Endodermal cell (in vitro differentiated cells): Measurements from ENCODE around the gene THSD4. TPM values are rescaled to one million over a fixed set of nuclear protein-coding genes. Genes with fewer than 3 reads are reported as not detected.

Experiments used
- DNase-seq: peaks from one replicate; pipeline ENCODE4 v3.0.0-alpha.2; 2017
- H3K27ac ChIP-seq: 2 replicates; pipeline ENCODE4 v1.5.1; 2013; ENCODE audit warnings: mild to moderate bottlenecking, low read depth, low read length, moderate library complexity
- H3K27me3 ChIP-seq: 2 replicates; pipeline ENCODE4 v1.6.1; 2013; ENCODE audit warnings: mild to moderate bottlenecking, low read length, moderate library complexity; ENCODE audit not compliant: insufficient read depth, control insufficient read depth, poor library complexity, severe bottlenecking
- H3K36me3 ChIP-seq: 2 replicates; pipeline ENCODE4 v1.7.0; 2013; ENCODE audit warnings: mild to moderate bottlenecking, low read length, moderate library complexity; ENCODE audit not compliant: control insufficient read depth, insufficient read depth
- H3K4me1 ChIP-seq: one replicate; pipeline ENCODE4 v1.7.0; 2013; ENCODE audit warnings: low read length; ENCODE audit not compliant: control insufficient read depth, insufficient read depth
- H3K4me3 ChIP-seq: 2 replicates; pipeline ENCODE4 v1.5.1; 2013; ENCODE audit warnings: mild to moderate bottlenecking, low read length, moderate library complexity
- H3K9ac ChIP-seq: 2 replicates; pipeline ENCODE4 v1.6.1; 2013; ENCODE audit warnings: mild to moderate bottlenecking, low read length, moderate library complexity; ENCODE audit not compliant: poor library complexity, severe bottlenecking; ENCODE audit errors: extremely low read depth
- H3K9me3 ChIP-seq: 2 replicates; pipeline ENCODE4 v1.6.1; 2013; ENCODE audit warnings: mild to moderate bottlenecking, low read length, moderate library complexity; ENCODE audit not compliant: control insufficient read depth
- H3K27ac Mint-ChIP-seq: 2 replicates; pipeline ENCODE4 v1.8.0; 2020; ENCODE audit warnings: mixed read lengths
- H3K27me3 Mint-ChIP-seq: 2 replicates; pipeline ENCODE4 v1.8.0; 2021; ENCODE audit warnings: mild to moderate bottlenecking, mixed read lengths; ENCODE audit not compliant: insufficient read depth
- H3K36me3 Mint-ChIP-seq: 2 replicates; pipeline ENCODE4 v1.8.0; 2020; ENCODE audit warnings: low read depth, mixed read lengths
- H3K4me1 Mint-ChIP-seq: 2 replicates; pipeline ENCODE4 v1.8.0; 2020; ENCODE audit warnings: mixed read lengths
- H3K4me3 Mint-ChIP-seq: 2 replicates; pipeline ENCODE4 v1.8.0; 2020; ENCODE audit warnings: mild to moderate bottlenecking, moderate library complexity, mixed read lengths
- H3K9me3 Mint-ChIP-seq: 2 replicates; pipeline ENCODE4 v1.8.0; 2020; ENCODE audit warnings: mild to moderate bottlenecking, mixed read lengths
- CTCF ChIP-seq: fragments of 200-600 bp; sonication (generic); conservative IDR thresholded peaks from 2 replicates; pipeline ENCODE4 v1.5.0; 2021; ENCODE audit warnings: antibody characterized with exemption, mild to moderate bottlenecking
- WGBS, 2 experiments: methylation state at CpG; one replicate each; pipeline versions ENCODE4 v1.1.5 to v1.1.7; 2013; ENCODE audit warnings: missing lambda C conversion rate in 2 of 2, mixed read lengths in 1 of 2; ENCODE audit not compliant: insufficient coverage in 1 of 2, insufficient read length in 1 of 2; 5-methylcytosine and 5-hydroxymethylcytosine counted together
- total RNA-seq, 2 donors: library from RNA; stranded (reverse); fragmentation: NEBNext Ultra II Directional in 1 of 2; extraction: Animal tissue kit (Norgen Biotek cat#: 25700) in 1 of 2; gene quantifications; 2 replicates in 1 of 2; 3 replicates in 1 of 2; pipeline ENCODE4 v1.2.1, GENCODE V29; 2021

Gene THSD4
- total RNA-seq, 2 donors from 2014 or later = 4.6 to 5.4 TPM

- H3K27me3 ChIP-seq = no peaks in the 10 kb centered on the region
- 86 to 92% methylated on average over 2 to 3 of the region's 4 CpGs for WGBS, 2 experiments
- Mint-ChIP-seq H3K27ac (no peak overlapping the region), H3K27me3 (no peaks in the 10 kb centered on the region), H3K36me3 (no peaks in the 10 kb centered on the region), H3K9me3 (peaks cover 2% of the 10 kb centered on the region), H3K4me3 (no peak overlapping the region), H3K4me1 (no peaks in the 10 kb centered on the region)
- H3K36me3 ChIP-seq = no peaks in the 10 kb centered on the region
- no peak overlapping the region for H3K4me3 ChIP-seq
- no peak for DNase-seq
- TF ChIP-seq CTCF = no peak
- H3K4me1 ChIP-seq = no peaks in the 10 kb centered on the region
- no peaks in the 10 kb centered on the region for H3K9me3 ChIP-seq
- no peak overlapping the region for H3K9ac ChIP-seq
- no peak overlapping the region for H3K27ac ChIP-seq
Measured at GRCh38 chr15:71097890-71098289, 17.4 kb upstream of the THSD4 start.

- no CpG with 5 or more reads among the region's 1 CpG for WGBS, 2 experiments
- DNase-seq = no peak
- H3K36me3 Mint-ChIP-seq = no peaks in the 10 kb centered on the region
Measured at GRCh38 chr15:71098920-71099319, 16.4 kb upstream of the THSD4 start.

GRCh38 chr15:71103102-71103676 lies 12.1 kb upstream of the THSD4 start:
- no peak overlapping the region for H3K4me3 Mint-ChIP-seq
- WGBS, 2 experiments = 80 to 100% methylated on average over 1 to 2 of the region's 2 CpGs
- TF ChIP-seq CTCF = peak; percentile 75
- no peak overlapping the region for H3K27ac ChIP-seq
- H3K36me3 Mint-ChIP-seq = no peaks in the 10 kb centered on the region
- H3K9me3 ChIP-seq = no peaks in the 10 kb centered on the region
- no peaks in the 10 kb centered on the region for H3K4me1 Mint-ChIP-seq
- no peaks in the 10 kb centered on the region for H3K9me3 Mint-ChIP-seq
- H3K27me3 Mint-ChIP-seq = no peaks in the 10 kb centered on the region
- H3K27me3 ChIP-seq = no peaks in the 10 kb centered on the region
- no peaks in the 10 kb centered on the region for H3K4me1 ChIP-seq
- no peak overlapping the region for H3K4me3 ChIP-seq
- no peak overlapping the region for H3K27ac Mint-ChIP-seq
- DNase-seq = peak; percentile 67
- no peaks in the 10 kb centered on the region for H3K36me3 ChIP-seq
- no peak overlapping the region for H3K9ac ChIP-seq

More at GRCh38 chr15:71098920-71099319, 16.4 kb upstream of the THSD4 start:
- H3K27me3 ChIP-seq = no peaks in the 10 kb centered on the region
- H3K9me3 ChIP-seq = no peaks in the 10 kb centered on the region
- H3K27ac ChIP-seq = no peak overlapping the region
- H3K4me3 ChIP-seq = no peak overlapping the region
- no peak overlapping the region for H3K9ac ChIP-seq
- Mint-ChIP-seq H3K9me3 (peaks cover 2% of the 10 kb centered on the region), H3K4me3 (no peak overlapping the region), H3K27ac (no peak overlapping the region), H3K27me3 (no peaks in the 10 kb centered on the region), H3K4me1 (no peaks in the 10 kb centered on the region)
- no peaks in the 10 kb centered on the region for H3K36me3 ChIP-seq
- H3K4me1 ChIP-seq = no peaks in the 10 kb centered on the region
- no peak for TF ChIP-seq CTCF
